A549 (cell line): ENCODE measurements around the gene TOM1L1.

Experiments used
- BHLHE40 ChIP-seq: IDR thresholded peaks from 2 replicates; pipeline ENCODE4 v1.6.1; 2012; ENCODE audit warnings: low read depth, low read length, inconsistent platforms
- CEBPB ChIP-seq, 2 experiments: fragments of >200 bp in 1 of 2; sonication (Bioruptor Twin) in 1 of 2; formaldehyde crosslinking in 1 of 2; IDR thresholded peaks; 2 replicates each; pipeline ENCODE4 v1.6.1; 2012 to 2016
- EP300 ChIP-seq, 2 experiments: fragments of >200 bp; sonication (Bioruptor Twin); formaldehyde crosslinking; IDR thresholded peaks; 2 replicates in 1 of 2; 3 replicates in 1 of 2; pipeline ENCODE4 v1.6.1; 2016 to 2017
- ESRRA ChIP-seq: fragments of 150-350 bp; IDR thresholded peaks from 2 replicates; pipeline ENCODE4 v1.6.1; 2014; ENCODE audit warnings: mild to moderate bottlenecking, low read length, borderline replicate concordance
- MAZ ChIP-seq: fragments of 150-350 bp; IDR thresholded peaks from 2 replicates; pipeline ENCODE4 v1.6.1; 2014; ENCODE audit warnings: antibody characterized with exemption, low read depth, low read length, borderline replicate concordance
- POLR2A ChIP-seq: IDR thresholded peaks from 2 replicates; pipeline ENCODE4 v1.6.1; 2012; ENCODE audit warnings: mild to moderate bottlenecking, low read length
- TF ChIP-seq, protein P1 (sequence below): fragments of >200 bp; sonication (Bioruptor Twin); formaldehyde crosslinking; IDR thresholded peaks from 3 replicates; pipeline ENCODE4 v1.5.1; 2016
- TF ChIP-seq, protein P2 (sequence below): fragments of 450-650 bp; IDR thresholded peaks from 2 replicates; pipeline ENCODE4 v1.6.1; 2014; ENCODE audit warnings: antibody characterized with exemption
- TF ChIP-seq, protein P3 (sequence below): IDR thresholded peaks from 2 replicates; pipeline ENCODE4 v1.6.1; 2012
- TF ChIP-seq, protein P4 (sequence below): fragments of 250-450 bp; sonication (Bioruptor Pico); IDR thresholded peaks from 2 replicates; pipeline ENCODE4 v1.5.0; 2021; ENCODE audit warnings: mild to moderate bottlenecking, moderate library complexity, borderline replicate concordance
- TF ChIP-seq, protein P5 (sequence below): fragments of 200-600 bp; sonication (generic); IDR thresholded peaks from 2 replicates; pipeline ENCODE4 v1.6.1; 2016; ENCODE audit warnings: antibody characterized with exemption, mild to moderate bottlenecking, moderate library complexity
- TF ChIP-seq, protein P6 (sequence below): IDR thresholded peaks from 2 replicates; pipeline ENCODE4 v1.6.1; 2012; ENCODE audit warnings: low read depth, borderline replicate concordance

DNA sequence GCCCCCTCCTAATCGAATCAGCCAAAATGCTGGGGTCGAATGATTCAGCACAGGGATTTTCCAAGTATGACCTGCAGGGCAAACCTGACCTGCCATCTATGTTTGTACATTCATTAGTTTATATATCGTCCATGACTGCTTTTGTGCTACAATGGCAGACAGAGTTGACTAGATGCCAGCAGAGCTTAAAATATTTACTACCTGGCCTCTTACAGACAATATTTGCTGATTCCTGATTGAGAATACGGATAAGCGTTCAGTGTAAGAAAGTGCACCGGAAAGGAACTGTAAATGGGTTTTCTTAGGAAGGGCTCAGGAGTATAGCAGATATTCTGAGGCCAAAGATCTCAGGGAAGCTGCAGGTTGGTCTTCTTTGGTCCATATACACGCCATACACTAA lies 11.7 kb upstream of the TOM1L1 start:
- TF ChIP-seq, protein P1, sequence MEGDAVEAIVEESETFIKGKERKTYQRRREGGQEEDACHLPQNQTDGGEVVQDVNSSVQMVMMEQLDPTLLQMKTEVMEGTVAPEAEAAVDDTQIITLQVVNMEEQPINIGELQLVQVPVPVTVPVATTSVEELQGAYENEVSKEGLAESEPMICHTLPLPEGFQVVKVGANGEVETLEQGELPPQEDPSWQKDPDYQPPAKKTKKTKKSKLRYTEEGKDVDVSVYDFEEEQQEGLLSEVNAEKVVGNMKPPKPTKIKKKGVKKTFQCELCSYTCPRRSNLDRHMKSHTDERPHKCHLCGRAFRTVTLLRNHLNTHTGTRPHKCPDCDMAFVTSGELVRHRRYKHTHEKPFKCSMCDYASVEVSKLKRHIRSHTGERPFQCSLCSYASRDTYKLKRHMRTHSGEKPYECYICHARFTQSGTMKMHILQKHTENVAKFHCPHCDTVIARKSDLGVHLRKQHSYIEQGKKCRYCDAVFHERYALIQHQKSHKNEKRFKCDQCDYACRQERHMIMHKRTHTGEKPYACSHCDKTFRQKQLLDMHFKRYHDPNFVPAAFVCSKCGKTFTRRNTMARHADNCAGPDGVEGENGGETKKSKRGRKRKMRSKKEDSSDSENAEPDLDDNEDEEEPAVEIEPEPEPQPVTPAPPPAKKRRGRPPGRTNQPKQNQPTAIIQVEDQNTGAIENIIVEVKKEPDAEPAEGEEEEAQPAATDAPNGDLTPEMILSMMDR, result no peak
- TF ChIP-seq MAZ, result no peak
- no peak for TF ChIP-seq EP300 (IDR thresholded peaks at IDR 0.05)
- TF ChIP-seq, protein P2, sequence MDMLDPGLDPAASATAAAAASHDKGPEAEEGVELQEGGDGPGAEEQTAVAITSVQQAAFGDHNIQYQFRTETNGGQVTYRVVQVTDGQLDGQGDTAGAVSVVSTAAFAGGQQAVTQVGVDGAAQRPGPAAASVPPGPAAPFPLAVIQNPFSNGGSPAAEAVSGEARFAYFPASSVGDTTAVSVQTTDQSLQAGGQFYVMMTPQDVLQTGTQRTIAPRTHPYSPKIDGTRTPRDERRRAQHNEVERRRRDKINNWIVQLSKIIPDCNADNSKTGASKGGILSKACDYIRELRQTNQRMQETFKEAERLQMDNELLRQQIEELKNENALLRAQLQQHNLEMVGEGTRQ, result no peak
- no peak for TF ChIP-seq CEBPB (IDR thresholded peaks at IDR 0.05)
- no peak for TF ChIP-seq POLR2A
- TF ChIP-seq, protein P3, sequence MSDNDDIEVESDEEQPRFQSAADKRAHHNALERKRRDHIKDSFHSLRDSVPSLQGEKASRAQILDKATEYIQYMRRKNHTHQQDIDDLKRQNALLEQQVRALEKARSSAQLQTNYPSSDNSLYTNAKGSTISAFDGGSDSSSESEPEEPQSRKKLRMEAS, result no peak
- TF ChIP-seq, protein P4, sequence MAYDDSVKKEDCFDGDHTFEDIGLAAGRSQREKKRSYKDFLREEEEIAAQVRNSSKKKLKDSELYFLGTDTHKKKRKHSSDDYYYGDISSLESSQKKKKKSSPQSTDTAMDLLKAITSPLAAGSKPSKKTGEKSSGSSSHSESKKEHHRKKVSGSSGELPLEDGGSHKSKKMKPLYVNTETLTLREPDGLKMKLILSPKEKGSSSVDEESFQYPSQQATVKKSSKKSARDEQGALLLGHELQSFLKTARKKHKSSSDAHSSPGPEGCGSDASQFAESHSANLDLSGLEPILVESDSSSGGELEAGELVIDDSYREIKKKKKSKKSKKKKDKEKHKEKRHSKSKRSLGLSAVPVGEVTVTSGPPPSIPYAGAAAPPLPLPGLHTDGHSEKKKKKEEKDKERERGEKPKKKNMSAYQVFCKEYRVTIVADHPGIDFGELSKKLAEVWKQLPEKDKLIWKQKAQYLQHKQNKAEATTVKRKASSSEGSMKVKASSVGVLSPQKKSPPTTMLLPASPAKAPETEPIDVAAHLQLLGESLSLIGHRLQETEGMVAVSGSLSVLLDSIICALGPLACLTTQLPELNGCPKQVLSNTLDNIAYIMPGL (CRISPR knock-in tag), result no peak
- TF ChIP-seq, protein P5, sequence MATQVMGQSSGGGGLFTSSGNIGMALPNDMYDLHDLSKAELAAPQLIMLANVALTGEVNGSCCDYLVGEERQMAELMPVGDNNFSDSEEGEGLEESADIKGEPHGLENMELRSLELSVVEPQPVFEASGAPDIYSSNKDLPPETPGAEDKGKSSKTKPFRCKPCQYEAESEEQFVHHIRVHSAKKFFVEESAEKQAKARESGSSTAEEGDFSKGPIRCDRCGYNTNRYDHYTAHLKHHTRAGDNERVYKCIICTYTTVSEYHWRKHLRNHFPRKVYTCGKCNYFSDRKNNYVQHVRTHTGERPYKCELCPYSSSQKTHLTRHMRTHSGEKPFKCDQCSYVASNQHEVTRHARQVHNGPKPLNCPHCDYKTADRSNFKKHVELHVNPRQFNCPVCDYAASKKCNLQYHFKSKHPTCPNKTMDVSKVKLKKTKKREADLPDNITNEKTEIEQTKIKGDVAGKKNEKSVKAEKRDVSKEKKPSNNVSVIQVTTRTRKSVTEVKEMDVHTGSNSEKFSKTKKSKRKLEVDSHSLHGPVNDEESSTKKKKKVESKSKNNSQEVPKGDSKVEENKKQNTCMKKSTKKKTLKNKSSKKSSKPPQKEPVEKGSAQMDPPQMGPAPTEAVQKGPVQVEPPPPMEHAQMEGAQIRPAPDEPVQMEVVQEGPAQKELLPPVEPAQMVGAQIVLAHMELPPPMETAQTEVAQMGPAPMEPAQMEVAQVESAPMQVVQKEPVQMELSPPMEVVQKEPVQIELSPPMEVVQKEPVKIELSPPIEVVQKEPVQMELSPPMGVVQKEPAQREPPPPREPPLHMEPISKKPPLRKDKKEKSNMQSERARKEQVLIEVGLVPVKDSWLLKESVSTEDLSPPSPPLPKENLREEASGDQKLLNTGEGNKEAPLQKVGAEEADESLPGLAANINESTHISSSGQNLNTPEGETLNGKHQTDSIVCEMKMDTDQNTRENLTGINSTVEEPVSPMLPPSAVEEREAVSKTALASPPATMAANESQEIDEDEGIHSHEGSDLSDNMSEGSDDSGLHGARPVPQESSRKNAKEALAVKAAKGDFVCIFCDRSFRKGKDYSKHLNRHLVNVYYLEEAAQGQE, result no peak
- TF ChIP-seq, protein P6, sequence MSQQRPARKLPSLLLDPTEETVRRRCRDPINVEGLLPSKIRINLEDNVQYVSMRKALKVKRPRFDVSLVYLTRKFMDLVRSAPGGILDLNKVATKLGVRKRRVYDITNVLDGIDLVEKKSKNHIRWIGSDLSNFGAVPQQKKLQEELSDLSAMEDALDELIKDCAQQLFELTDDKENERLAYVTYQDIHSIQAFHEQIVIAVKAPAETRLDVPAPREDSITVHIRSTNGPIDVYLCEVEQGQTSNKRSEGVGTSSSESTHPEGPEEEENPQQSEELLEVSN, result no peak
- TF ChIP-seq BHLHE40, result no peak
- TF ChIP-seq ESRRA, result no peak
